T-helper 2 cell treated with Interferon-gamma antibody and Interleukin-4, amounts not matched to agents 5 μg/mL and 100 μg/mL, for 36 hours (primary cell): ENCODE data around the gene SPAG16.
"Not testable (repeated sequence)": the region's sequence is repeated elsewhere in the genome, so short reads cannot be mapped to it uniquely, and the experiment has no call there.

Source experiments
- DNase-seq: peaks from one replicate; pipeline ENCODE4 v3.0.0; 2021; ENCODE audit warnings: low spot score
- H3K27ac Mint-ChIP-seq: one replicate; pipeline ENCODE4 v1.8.0; 2021; ENCODE audit warnings: mild to moderate bottlenecking, mixed read lengths
- H3K27me3 Mint-ChIP-seq: one replicate; pipeline ENCODE4 v1.8.0; 2021; ENCODE audit warnings: low read depth, mixed read lengths
- H3K36me3 Mint-ChIP-seq: one replicate; pipeline ENCODE4 v1.8.0; 2021; ENCODE audit warnings: low read depth, mixed read lengths
- H3K4me1 Mint-ChIP-seq: one replicate; pipeline ENCODE4 v1.8.0; 2021; ENCODE audit warnings: low read depth, mixed read lengths
- H3K4me3 Mint-ChIP-seq: one replicate; pipeline ENCODE4 v1.8.0; 2022; ENCODE audit warnings: mild to moderate bottlenecking, moderate library complexity, mixed read lengths
- H3K9me3 Mint-ChIP-seq: one replicate; pipeline ENCODE4 v1.8.0; 2021; ENCODE audit warnings: mixed read lengths

SPAG16 gene

DNA sequence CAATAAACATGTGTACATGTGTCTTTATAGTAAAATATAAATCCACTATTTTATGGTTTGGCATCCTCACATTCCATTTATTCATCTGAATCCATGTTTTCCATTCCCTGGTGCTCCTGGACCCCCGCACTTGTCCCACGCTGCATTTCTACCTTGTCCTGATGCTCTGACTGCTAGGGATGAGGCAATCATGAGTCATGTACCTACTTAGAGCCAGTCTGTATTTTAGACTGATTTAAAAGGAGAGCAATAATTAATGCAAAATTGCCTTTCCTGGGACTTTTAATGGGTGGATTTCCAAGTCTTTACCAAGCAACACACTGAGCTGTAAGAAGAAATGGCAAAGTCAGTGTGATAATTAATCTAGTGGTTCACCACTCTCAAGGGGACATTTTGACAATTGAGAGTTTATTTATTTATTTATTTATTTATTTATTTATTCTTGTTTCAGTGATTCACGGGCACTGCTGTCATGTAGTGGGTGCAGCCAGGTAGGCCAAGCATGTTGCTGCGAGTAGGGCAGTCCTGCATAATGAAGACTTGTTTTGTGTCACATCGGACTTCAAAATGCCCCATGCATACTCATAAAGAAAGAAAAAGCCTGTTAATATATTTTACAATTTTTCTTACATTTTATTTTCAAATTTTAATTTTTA is 707.3 kb downstream of the SPAG16 start:
- no peaks in the 10 kb centered on the region for H3K36me3 Mint-ChIP-seq
- no peaks in the 10 kb centered on the region for H3K9me3 Mint-ChIP-seq
- no peak for DNase-seq
- H3K27ac Mint-ChIP-seq: no peak overlapping the region
- no peaks in the 10 kb centered on the region for H3K4me1 Mint-ChIP-seq
- H3K4me3 Mint-ChIP-seq: no peak overlapping the region
- no peaks in the 10 kb centered on the region for H3K27me3 Mint-ChIP-seq

DNA sequence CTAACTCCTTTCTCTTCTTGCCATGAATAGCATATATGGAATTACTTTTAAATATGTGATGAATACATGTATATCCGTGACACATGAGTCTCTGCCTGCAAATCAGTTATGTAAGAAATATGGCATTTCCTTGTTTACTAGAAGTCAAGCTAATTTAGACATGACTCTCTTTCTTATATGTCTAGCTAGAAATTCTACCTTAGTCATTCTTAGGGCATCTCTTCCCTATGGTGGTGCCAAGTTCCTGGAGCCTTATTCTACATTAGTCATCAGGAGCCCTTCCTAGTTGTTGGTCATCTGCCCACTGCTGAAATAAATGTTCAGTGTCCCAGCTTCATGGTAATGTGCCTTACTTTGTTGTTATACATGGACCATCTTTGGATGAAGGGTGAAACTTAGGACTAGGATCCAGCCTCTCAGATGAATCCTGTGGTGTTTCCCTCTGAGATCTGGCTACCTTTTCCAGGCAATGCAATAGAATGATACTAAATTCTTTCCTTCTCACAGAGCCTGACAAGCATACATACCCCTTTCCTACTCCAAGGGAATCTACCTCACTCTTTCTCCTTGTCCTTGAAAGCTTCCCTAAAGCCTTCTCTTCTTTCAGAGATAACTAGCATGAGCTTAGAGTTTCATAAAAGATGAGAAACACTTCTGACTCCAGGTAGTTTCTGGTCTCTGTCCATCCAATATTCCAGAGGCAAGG is 711.3 kb downstream of the SPAG16 start:
- no peak overlapping the region for H3K4me3 Mint-ChIP-seq
- no peaks in the 10 kb centered on the region for H3K27me3 Mint-ChIP-seq
- DNase-seq: no peak
- no peaks in the 10 kb centered on the region for H3K36me3 Mint-ChIP-seq
- H3K9me3 Mint-ChIP-seq: no peaks in the 10 kb centered on the region
- no peaks in the 10 kb centered on the region for H3K4me1 Mint-ChIP-seq
- no peak overlapping the region for H3K27ac Mint-ChIP-seq

DNA sequence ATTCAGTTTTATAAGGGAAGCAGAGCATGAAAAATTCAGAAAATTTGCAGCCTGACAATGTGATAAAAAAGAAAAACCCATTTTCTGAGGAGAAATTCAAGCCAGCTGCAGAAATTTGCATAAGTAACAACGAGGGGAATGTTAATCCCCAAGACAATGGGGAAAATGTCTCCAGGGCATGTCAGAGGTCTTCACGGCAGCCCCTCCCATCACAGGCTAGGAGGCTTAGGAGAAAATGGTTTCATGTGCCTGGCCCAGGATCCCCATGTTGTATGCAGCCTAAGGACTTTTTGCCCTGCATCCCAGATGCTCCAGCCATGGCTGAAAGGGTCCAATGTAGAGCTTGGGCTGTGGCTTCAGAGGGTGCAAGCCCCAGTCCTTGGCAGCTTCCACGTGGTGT is 714.7 kb downstream of the SPAG16 start:
- H3K4me1 Mint-ChIP-seq, H3K27ac Mint-ChIP-seq, H3K36me3 Mint-ChIP-seq, DNase-seq, H3K27me3 Mint-ChIP-seq, H3K4me3 Mint-ChIP-seq, H3K9me3 Mint-ChIP-seq: not testable (repeated sequence)

DNA sequence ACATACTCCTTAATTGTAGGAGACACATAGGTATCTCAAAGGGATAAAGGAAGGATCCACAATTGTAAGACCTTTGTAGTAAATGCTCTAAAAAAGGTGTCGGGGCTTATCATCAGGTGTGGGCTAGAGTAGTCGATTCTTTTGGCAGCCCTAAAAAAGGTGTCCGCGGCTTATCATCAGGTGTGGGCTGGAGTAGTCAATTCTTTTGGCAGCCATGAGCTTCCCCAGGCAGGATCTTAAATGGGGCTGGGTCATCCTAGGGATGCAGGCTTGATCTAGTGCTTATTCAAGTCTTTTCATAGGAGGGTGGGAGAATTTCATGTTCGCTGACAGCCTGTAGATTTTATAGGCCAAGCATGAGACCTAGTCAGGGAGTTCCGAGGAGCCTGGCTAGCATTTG is 720.2 kb downstream of the SPAG16 start:
- Mint-ChIP-seq H3K36me3 (no peaks in the 10 kb centered on the region), H3K27ac (no peak overlapping the region), H3K4me3 (no peak overlapping the region), H3K4me1 (no peaks in the 10 kb centered on the region), H3K27me3 (no peaks in the 10 kb centered on the region), H3K9me3 (no peaks in the 10 kb centered on the region)
- no peak for DNase-seq

DNA sequence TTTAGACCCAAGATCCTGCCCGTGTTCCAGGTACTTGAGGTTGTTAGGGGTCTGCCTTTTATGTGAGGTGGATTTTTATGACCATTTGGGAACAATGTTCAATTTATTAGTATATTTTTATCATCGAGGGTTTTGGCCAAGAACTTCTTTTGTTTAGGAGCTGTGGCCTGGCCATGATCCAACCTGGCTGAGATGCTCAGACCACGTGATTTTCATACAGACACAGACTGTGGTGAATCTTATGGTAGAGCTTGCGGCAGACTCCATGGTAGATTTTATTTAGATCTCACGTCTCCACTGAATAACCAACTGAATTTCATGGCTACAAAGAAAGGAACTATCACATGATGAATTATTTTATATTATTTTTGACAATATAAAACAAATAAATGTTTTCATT is 721.1 kb downstream of the SPAG16 start:
- Mint-ChIP-seq H3K4me3 (no peak overlapping the region), H3K36me3 (no peaks in the 10 kb centered on the region), H3K27me3 (no peaks in the 10 kb centered on the region), H3K9me3 (no peaks in the 10 kb centered on the region), H3K4me1 (no peaks in the 10 kb centered on the region), H3K27ac (no peak overlapping the region)
- no peak for DNase-seq

DNA sequence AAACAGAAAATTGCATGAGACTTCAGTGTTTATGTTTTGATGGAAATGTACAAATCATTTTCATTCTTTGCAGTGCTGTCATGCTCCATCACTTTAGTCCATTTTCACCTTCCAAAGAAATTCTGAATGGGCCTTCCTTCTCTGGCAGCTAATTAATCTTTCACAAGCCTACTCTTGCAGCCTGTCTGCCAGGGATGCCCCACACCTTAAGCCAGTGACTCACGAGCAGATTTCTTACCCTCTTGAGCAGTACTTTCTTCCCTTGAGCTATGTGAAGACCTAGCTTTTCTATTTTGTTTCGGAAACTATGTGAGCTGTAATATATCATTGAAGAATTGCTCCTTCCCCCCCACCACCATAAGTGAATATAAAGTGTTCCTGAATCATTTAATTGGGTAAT is 722.3 kb downstream of the SPAG16 start:
- no peaks in the 10 kb centered on the region for H3K36me3 Mint-ChIP-seq
- H3K27ac Mint-ChIP-seq: no peak overlapping the region
- no peaks in the 10 kb centered on the region for H3K9me3 Mint-ChIP-seq
- H3K27me3 Mint-ChIP-seq: no peaks in the 10 kb centered on the region
- DNase-seq: no peak
- H3K4me1 Mint-ChIP-seq: no peaks in the 10 kb centered on the region
- H3K4me3 Mint-ChIP-seq: no peak overlapping the region

DNA sequence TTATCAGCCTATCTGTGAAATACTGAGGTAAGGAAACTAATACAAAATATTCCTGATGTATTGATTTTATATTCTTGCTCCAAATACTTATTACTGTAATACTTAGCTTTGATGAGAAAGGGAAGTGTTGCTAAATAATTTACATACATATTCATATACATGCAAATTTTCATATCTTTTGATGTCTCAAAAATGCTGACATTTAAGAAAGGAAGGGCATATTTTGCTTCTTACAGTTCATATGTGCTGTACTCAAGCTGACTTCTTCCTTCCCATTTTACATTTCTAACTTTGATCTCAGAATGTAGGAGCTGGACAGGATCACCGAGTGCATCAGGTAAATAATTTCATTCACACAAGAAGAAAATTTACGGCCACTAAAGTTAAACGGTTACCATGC is 727.4 kb downstream of the SPAG16 start:
- H3K27ac Mint-ChIP-seq: no peak overlapping the region
- H3K4me1 Mint-ChIP-seq: no peaks in the 10 kb centered on the region
- no peaks in the 10 kb centered on the region for H3K36me3 Mint-ChIP-seq
- H3K4me3 Mint-ChIP-seq: no peak overlapping the region
- no peak for DNase-seq
- no peaks in the 10 kb centered on the region for H3K27me3 Mint-ChIP-seq
- H3K9me3 Mint-ChIP-seq: no peaks in the 10 kb centered on the region

DNA sequence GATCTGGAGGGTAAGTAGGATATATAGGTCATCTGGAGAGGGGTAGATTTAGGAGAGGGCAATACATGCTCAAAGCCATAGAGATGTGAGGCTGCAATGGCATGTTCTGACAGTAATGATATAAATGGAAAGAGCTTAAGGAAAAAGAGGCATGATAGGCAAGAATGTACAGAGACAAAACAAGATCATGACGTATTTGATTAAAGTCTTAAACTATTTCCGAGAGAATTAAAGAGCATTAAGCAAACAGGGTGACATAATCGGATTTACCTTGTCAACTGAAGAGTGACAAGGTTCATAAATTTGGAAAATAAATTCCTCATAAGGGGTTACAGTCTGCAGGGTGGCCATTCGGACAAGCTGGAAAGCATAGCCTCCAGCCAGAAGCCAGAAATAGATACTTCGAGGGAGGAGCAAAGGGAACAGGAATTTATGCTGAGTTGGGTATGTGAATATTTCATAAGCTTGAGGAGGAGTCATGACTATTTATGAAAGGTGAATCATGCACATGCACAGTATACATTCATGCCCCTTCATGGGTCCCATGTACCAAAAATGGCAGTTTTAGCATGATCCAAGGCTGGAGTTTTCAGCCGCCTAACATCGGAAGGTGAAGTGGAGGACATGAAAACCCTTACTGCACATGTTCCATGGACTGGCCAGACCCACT is 730.4 kb downstream of the SPAG16 start:
- no peaks in the 10 kb centered on the region for H3K27me3 Mint-ChIP-seq
- H3K4me1 Mint-ChIP-seq: no peaks in the 10 kb centered on the region
- no peak for DNase-seq
- H3K4me3 Mint-ChIP-seq: no peak overlapping the region
- H3K27ac Mint-ChIP-seq: no peak overlapping the region
- H3K9me3 Mint-ChIP-seq: no peaks in the 10 kb centered on the region
- H3K36me3 Mint-ChIP-seq: no peaks in the 10 kb centered on the region

DNA sequence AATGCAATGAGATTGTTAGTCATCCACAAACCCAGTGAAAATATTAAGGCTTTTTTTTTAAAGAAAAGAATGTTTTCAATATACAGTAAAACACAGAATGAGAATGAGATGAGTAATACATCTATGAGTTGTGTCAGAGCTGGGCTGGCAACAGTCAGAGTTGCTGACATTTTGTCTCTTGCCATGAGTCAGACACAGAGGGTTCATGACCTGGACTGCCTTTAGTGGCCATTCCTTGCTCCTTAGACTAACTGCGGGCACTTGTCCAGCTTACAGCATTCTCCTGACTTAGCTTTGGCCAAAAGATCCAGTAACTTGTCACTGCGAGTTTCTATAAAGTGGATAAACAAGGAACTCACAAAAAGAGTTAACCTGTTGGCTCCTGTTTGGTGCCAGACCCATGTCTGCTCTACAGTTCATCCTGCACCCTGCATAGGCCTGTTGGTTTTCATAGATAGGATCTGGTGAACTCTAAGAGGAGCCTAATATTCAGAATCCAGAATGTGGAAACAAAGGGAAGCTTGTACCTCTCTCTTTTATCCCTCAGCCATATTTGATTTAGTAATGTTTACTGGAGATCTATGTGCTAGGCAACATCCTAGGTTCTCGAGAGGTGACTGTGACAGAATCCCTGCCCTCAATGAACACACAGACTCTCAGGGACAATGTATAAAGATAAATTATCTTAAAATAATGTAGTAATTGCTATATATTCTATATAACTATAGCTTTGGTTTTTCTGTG is 735.1 kb downstream of the SPAG16 start:
- DNase-seq: no peak
- Mint-ChIP-seq H3K4me3 (no peak overlapping the region), H3K36me3 (no peaks in the 10 kb centered on the region), H3K4me1 (no peaks in the 10 kb centered on the region), H3K27me3 (no peaks in the 10 kb centered on the region), H3K27ac (no peak overlapping the region), H3K9me3 (no peaks in the 10 kb centered on the region)

DNA sequence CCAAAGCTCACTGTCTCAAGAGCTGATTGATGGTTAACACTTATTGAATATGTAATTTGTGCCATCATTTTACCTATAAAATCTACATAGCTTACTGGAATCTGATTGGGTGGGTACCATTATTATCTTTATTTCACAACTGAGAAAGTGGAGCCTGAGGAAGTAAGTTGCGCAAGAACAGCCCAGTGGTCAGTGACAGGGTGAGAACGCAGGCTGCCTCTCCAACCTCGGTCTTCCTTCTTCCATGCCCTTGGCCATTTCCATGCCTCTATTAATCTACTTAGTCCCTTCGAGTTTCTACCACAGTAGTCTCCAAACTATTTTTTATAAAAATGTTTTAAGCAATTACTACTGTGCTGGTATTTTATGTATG is 735.7 kb downstream of the SPAG16 start:
- Mint-ChIP-seq H3K36me3 (no peaks in the 10 kb centered on the region), H3K4me1 (no peaks in the 10 kb centered on the region), H3K27me3 (no peaks in the 10 kb centered on the region), H3K9me3 (no peaks in the 10 kb centered on the region), H3K4me3 (no peak overlapping the region), H3K27ac (no peak overlapping the region)
- DNase-seq: no peak

DNA sequence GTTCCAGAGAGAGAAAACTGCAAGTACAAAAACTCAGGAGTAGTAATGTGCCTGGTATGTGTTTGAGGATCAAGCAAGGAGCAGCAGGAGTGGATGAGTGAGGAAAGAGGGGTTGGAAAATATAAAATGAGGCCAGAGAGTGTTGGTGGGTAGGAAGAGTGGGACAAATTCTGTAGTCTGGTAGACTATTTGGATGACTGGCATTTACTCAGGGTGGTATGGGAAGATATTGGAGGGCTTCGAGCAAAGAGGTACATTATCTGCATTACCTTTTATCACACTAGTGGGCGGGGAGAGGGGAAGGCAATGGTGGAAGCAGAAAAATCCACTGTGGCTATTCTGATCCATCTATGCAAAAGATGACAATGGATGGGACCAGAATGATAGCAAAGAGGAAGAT is 744.9 kb downstream of the SPAG16 start:
- H3K9me3 Mint-ChIP-seq: no peaks in the 10 kb centered on the region
- no peak overlapping the region for H3K4me3 Mint-ChIP-seq
- no peaks in the 10 kb centered on the region for H3K4me1 Mint-ChIP-seq
- H3K27me3 Mint-ChIP-seq: no peaks in the 10 kb centered on the region
- DNase-seq: no peak
- no peaks in the 10 kb centered on the region for H3K36me3 Mint-ChIP-seq
- no peak overlapping the region for H3K27ac Mint-ChIP-seq

DNA sequence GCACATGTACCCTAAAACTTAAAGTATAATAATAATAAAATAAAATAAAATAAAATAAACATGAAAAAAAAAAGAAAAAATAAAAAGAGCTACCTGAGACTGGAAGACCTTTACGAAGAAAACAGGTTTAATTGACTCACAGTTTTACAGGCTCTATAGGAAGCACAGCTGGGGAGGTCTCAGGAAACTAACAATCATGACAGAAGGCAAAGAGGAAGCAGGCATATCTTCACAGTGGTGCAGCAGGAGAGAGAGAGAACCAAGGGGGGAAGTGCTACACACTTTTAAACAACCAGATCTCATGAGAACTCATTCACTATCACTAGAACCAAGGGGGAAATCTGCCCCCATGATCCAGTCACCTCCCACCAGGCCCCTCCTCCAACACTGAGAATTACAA is 747.3 kb downstream of the SPAG16 start:
- Mint-ChIP-seq H3K27me3 (no peaks in the 10 kb centered on the region), H3K4me3 (no peak overlapping the region), H3K4me1 (no peaks in the 10 kb centered on the region), H3K27ac (no peak overlapping the region), H3K36me3 (no peaks in the 10 kb centered on the region), H3K9me3 (no peaks in the 10 kb centered on the region)
- no peak for DNase-seq

DNA sequence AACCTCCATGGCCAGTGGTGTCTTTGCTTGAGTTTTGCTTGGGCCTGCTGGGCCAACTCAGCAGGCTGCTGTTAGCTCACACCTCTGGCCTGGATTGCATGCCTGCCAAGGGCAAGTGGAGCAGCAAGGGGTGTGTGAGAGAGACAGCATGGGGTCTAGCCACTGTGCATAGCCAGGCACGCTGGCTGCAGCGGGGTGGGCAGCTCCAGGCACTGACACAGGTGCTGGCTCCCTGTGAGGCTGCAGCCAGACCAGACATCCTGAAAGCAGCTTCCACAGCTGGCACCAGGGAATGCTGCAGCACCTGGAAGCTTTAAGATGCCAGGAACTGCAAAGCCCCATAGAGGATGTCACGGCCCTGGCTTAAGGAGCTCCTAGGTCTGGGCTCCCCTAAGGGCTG is 750.2 kb downstream of the SPAG16 start:
- Mint-ChIP-seq H3K9me3 (peaks cover under 1% of the 10 kb centered on the region), H3K27me3 (no peaks in the 10 kb centered on the region), H3K36me3 (no peaks in the 10 kb centered on the region), H3K27ac (no peak overlapping the region), H3K4me3 (no peak overlapping the region), H3K4me1 (no peaks in the 10 kb centered on the region)
- DNase-seq: no peak
